Psoas muscle (tissue), 8 donors: ENCODE data around the gene IDH3B. TPM values are rescaled to one million over a fixed set of nuclear protein-coding genes. Genes with fewer than 3 reads are reported as not detected.

ENCODE experiments used
- ATAC-seq, 4 donors: fragments of 200-7000 bp; cut with Tn5 transposase; one replicate each; pipeline ENCODE4 v1.9.1; 2020; ENCODE audit warnings: moderate library complexity in 3 of 4, mild to moderate bottlenecking in 2 of 4
- DNase-seq, 2 donors: peaks; one replicate each; pipeline ENCODE4 v3.0.0-alpha.2; 2020
- H3K27ac ChIP-seq: fragments of 200-600 bp; one replicate; pipeline ENCODE4 v1.8.0; 2022
- H3K27me3 ChIP-seq, 3 donors: fragments of 200-600 bp in 1 of 3; one replicate each; pipeline versions ENCODE4 v1.6.1 to v1.8.0; 2013 to 2022; ENCODE audit warnings: low read length in 2 of 3, mild to moderate bottlenecking in 2 of 3, moderate library complexity in 1 of 3; ENCODE audit not compliant: insufficient read depth in 3 of 3
- H3K36me3 ChIP-seq, 2 donors: fragments of 200-600 bp in 1 of 2; one replicate each; pipeline versions ENCODE4 v1.6.1 to v1.8.0; 2013 to 2022; ENCODE audit warnings: low read depth in 1 of 2, mild to moderate bottlenecking in 1 of 2, moderate library complexity in 1 of 2; ENCODE audit not compliant: insufficient read depth in 1 of 2
- H3K4me1 ChIP-seq: fragments of 200-600 bp; one replicate; pipeline ENCODE4 v1.8.0; 2022
- H3K4me3 ChIP-seq: fragments of 200-600 bp; one replicate; pipeline ENCODE4 v1.8.0; 2022; ENCODE audit warnings: mild to moderate bottlenecking
- H3K9me3 ChIP-seq: fragments of 200-600 bp; one replicate; pipeline ENCODE4 v1.8.0; 2022
- CTCF ChIP-seq: fragments of 200-600 bp; IDR thresholded peaks from one replicate; pipeline ENCODE4 v1.8.0; 2022; ENCODE audit warnings: antibody characterized with exemption
- WGBS, 3 donors: extraction: QIAGEN DNeasy Blood & Tissue Kit; methylation state at CpG; one replicate each; pipeline versions ENCODE4 v1.1.6 to v1.1.7; 2013; 5-methylcytosine and 5-hydroxymethylcytosine counted together
- intact Hi-C, 2 donors: fragments of 100-400 bp; cut with DNase I; formaldehyde crosslinking; loops; one replicate each; pipeline versions ENCODE4 v1.11.0 to v1.14.2; 2022
- polyA plus RNA-seq, 3 donors: library from polyadenylated mRNA; stranded (reverse); fragments of 200-250 nt; gene quantifications; one replicate each; pipeline ENCODE4 v1.2.3, GENCODE V29; 2013
- total RNA-seq, 4 donors: library from RNA; stranded (reverse); fragmentation: NEBNext Ultra II Directional in 2 of 4; extraction: Animal tissue kit (Norgen Biotek cat#: 25700) in 2 of 4; gene quantifications; one replicate each; pipeline versions ENCODE4 v1.2.1 to v1.2.4, GENCODE V29; 2021 to 2023
- donor health status: healthy with polysubstance abuse.
- donor health status: DM: no; HTN: no; CAD: no; lungs with moderate emphysema.
- donor health status: Bipolar disorder and iron deficiency.
- donor health status: healthy.
- donor health status: DM: yes; HTN: yes; CAD: no.
- donor health status: DM: no; HTN: no; CAD: no.
- donor health status: DM: no; HTN: no; CAD: no.
- donor health status: DM: yes; HTN: yes; CAD: no.

IDH3B gene
- total and polyA plus RNA-seq, 7 donors: 58.8 to 262 (median 133) TPM

- Histone ChIP-seq H3K27ac (no peak overlapping the region), H3K4me3 (no peak overlapping the region), H3K9me3 (peaks cover 4% of the 10 kb centered on the region), H3K4me1 (no peaks in the 10 kb centered on the region), H3K27me3 (peaks cover 0 to 3% (median 0%) of the 10 kb centered on the region in 3 donors), H3K36me3 (no peaks in the 10 kb centered on the region)
- intact Hi-C loops: no loop called here
- WGBS, 3 donors: 69 to 82% (median 73%) methylated on average over 2 of the region's 2 CpGs
- no peak for DNase-seq
- ATAC-seq: no peak
- TF ChIP-seq CTCF: no peak
Measured at GRCh38 chr20:2619337-2619736, 44.7 kb downstream of the IDH3B start.

GRCh38 chr20:2618815-2619214, 45.2 kb downstream of the IDH3B start:
- DNase-seq (no peak), ATAC-seq (no peak)
- no peak for TF ChIP-seq CTCF
- H3K4me3 ChIP-seq: no peak overlapping the region
- no peak overlapping the region for H3K27ac ChIP-seq
- WGBS, 3 donors: 74 to 77% (median 76%) methylated on average over 6 of the region's 6 CpGs
- no peaks in the 10 kb centered on the region for H3K4me1 ChIP-seq
- intact Hi-C loops: no loop called here
- H3K36me3 ChIP-seq: no peaks in the 10 kb centered on the region
- peaks cover 0 to 8% (median 0%) of the 10 kb centered on the region in 3 donors for H3K27me3 ChIP-seq
- H3K9me3 ChIP-seq: peaks cover 7% of the 10 kb centered on the region

- H3K9me3 ChIP-seq: peaks cover 7% of the 10 kb centered on the region
- no peak for ATAC-seq
- WGBS, 3 donors: 65 to 76% (median 71%) methylated on average over 16 of the region's 16 CpGs
- intact Hi-C loops: no loop called here
- peaks cover 0 to 10% (median 0%) of the 10 kb centered on the region in 3 donors for H3K27me3 ChIP-seq
- no peaks in the 10 kb centered on the region for H3K36me3 ChIP-seq
- no peak for DNase-seq
- no peaks in the 10 kb centered on the region for H3K4me1 ChIP-seq
- H3K4me3 ChIP-seq: no peak overlapping the region
- no peak overlapping the region for H3K27ac ChIP-seq
- no peak for TF ChIP-seq CTCF
Measured at GRCh38 chr20:2617099-2617714, 46.8 kb downstream of the IDH3B start.

- H3K36me3 ChIP-seq: no peaks in the 10 kb centered on the region
- no peak for ATAC-seq
- no peak for DNase-seq
- TF ChIP-seq CTCF: no peak
- H3K27me3 ChIP-seq: peaks cover 0 to 10% (median 0%) of the 10 kb centered on the region in 3 donors
- intact Hi-C loops: no loop called here
- H3K9me3 ChIP-seq: peaks cover 7% of the 10 kb centered on the region
- H3K4me1 ChIP-seq: no peaks in the 10 kb centered on the region
- no peak overlapping the region for H3K4me3 ChIP-seq
- 42 to 55% (median 48%) methylated on average over 9 of the region's 9 CpGs for WGBS, 3 donors
- no peak overlapping the region for H3K27ac ChIP-seq
Measured at GRCh38 chr20:2616634-2617033, 47.4 kb downstream of the IDH3B start.

GRCh38 chr20:2612073-2612472, 51.9 kb downstream of the IDH3B start:
- ATAC-seq (no peak), DNase-seq (no peak)
- Histone ChIP-seq H3K9me3 (peaks cover 13% of the 10 kb centered on the region), H3K4me1 (no peaks in the 10 kb centered on the region), H3K27ac (no peak overlapping the region), H3K36me3 (no peaks in the 10 kb centered on the region), H3K4me3 (no peak overlapping the region), H3K27me3 (peaks cover 0 to 10% (median 0%) of the 10 kb centered on the region in 3 donors)
- WGBS, 3 donors: 82 to 88% (median 83%) methylated on average over 3 of the region's 3 CpGs
- no peak for TF ChIP-seq CTCF
- intact Hi-C loops: no loop called here
